Lower leg skin (tissue), 3 donors: ENCODE results near the gene PYGB.

Source experiments
- POLR2A ChIP-seq, 2 donors: fragments of 450-650 bp; IDR thresholded peaks; one replicate each; pipeline ENCODE4 v1.6.1; 2016 to 2017; ENCODE audit warnings: antibody characterized with exemption in 2 of 2, mild to moderate bottlenecking in 1 of 2, moderate library complexity in 1 of 2
- TF ChIP-seq, protein P1 (sequence below), 3 donors: fragments of 450-650 bp; IDR thresholded peaks; one replicate each; pipeline ENCODE4 v1.5.1; 2016; ENCODE audit warnings: antibody characterized with exemption in 3 of 3, mild to moderate bottlenecking in 3 of 3, moderate library complexity in 2 of 3

DNA sequence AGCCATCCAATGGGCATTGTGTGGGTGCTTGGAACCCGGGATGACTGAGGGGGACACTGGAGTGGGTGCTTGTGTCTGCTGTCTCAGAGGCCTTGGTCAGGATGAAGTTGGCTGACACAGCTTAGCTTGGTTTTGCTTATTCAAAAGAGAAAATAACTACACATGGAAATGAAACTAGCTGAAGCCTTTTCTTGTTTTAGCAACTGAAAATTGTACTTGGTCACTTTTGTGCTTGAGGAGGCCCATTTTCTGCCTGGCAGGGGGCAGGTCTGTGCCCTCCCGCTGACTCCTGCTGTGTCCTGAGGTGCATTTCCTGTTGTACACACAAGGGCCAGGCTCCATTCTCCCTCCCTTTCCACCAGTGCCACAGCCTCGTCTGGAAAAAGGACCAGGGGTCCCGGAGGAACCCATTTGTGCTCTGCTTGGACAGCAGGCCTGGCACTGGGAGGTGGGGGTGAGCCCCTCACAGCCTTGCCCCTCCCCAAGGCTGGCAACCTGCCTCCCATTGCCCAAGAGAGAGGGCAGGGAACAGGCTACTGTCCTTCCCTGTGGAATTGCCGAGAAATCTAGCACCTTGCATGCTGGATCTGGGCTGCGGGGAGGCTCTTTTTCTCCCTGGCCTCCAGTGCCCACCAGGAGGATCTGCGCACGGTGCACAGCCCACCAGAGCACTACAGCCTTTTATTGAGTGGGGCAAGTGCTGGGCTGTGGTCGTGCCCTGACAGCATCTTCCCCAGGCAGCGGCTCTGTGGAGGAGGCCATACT lies 49.4 kb downstream of the PYGB start:
- TF ChIP-seq, protein P1, sequence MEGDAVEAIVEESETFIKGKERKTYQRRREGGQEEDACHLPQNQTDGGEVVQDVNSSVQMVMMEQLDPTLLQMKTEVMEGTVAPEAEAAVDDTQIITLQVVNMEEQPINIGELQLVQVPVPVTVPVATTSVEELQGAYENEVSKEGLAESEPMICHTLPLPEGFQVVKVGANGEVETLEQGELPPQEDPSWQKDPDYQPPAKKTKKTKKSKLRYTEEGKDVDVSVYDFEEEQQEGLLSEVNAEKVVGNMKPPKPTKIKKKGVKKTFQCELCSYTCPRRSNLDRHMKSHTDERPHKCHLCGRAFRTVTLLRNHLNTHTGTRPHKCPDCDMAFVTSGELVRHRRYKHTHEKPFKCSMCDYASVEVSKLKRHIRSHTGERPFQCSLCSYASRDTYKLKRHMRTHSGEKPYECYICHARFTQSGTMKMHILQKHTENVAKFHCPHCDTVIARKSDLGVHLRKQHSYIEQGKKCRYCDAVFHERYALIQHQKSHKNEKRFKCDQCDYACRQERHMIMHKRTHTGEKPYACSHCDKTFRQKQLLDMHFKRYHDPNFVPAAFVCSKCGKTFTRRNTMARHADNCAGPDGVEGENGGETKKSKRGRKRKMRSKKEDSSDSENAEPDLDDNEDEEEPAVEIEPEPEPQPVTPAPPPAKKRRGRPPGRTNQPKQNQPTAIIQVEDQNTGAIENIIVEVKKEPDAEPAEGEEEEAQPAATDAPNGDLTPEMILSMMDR (IDR thresholded peaks at IDR 0.05), result no peak
- TF ChIP-seq POLR2A (IDR thresholded peaks at IDR 0.05), result no peak
